H1 (cell line): ENCODE measurements around the gene FAM219A. TPM values are rescaled to one million over a fixed set of nuclear protein-coding genes. Genes with fewer than 3 reads are reported as not detected.

Experiments used
- CHD2 ChIP-seq: IDR thresholded peaks from 2 replicates; pipeline ENCODE4 v1.6.1; 2012; ENCODE audit warnings: low read length, improper control_type of control experiment
- RXRA ChIP-seq: IDR thresholded peaks from 2 replicates; pipeline ENCODE4 v1.6.1; 2011; ENCODE audit warnings: low read depth, mild to moderate bottlenecking, low read length, moderate library complexity; ENCODE audit not compliant: insufficient read depth
- polyA plus RNA-seq, 7 experiments: library from polyadenylated mRNA; depleted of rRNA in 3 of 7; stranded (reverse) in 5 of 7; unstranded in 2 of 7; fragments of >200 nt in 5 of 7; fragments of 200-250 nt in 2 of 7; gene quantifications; 1 replicate in 5 of 7; 2 replicates in 1 of 7; 4 replicates in 1 of 7; pipeline versions ENCODE4 v1.2.1 to v1.2.3, GENCODE V29; 2011 to 2013; ENCODE audit warnings: missing spikeins in 2 of 7, mixed read lengths in 2 of 7
- total RNA-seq: library from RNA; stranded (reverse); fragmentation: NEBNext Ultra II Directional; extraction: Animal tissue kit (Norgen Biotek cat#: 25700); gene quantifications from 2 replicates; pipeline ENCODE4 v1.2.1, GENCODE V29; 2021

FAM219A gene
- total and polyA plus RNA-seq, 2 of the 8 experiments (the other 6 are each of a cell fraction or from before 2014, with no cell fraction given) = 7.7 to 10.4 TPM

DNA sequence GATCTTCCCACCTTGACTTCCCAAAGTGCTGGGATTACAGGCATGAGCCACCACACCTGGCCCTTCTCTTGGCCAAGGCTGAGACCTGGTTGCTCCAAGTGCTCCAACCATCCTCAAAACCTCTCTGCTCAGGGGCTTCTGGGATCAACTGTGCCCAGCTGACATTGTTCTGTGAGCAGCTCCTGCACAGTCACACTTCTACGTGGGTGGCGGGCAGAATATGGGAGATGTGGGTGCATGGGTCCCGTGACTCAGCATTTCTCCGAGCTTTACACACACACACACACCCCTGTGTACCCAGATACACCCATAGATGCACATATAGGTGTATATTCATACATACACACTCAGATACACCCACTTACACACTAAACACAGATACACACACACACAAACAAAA, 71.1 kb downstream of the FAM219A start (continued):
- TF ChIP-seq CHD2 = no peak
- no peak for TF ChIP-seq RXRA
